Heart left ventricle (tissue), 13 donors: Measurements from ENCODE around the gene SBK2.

Experiments
- POLR2A ChIP-seq, 2 donors: fragments of 450-650 bp; IDR thresholded peaks; one replicate each; pipeline ENCODE4 v1.6.1; 2017; ENCODE audit warnings: antibody characterized with exemption in 2 of 2, mild to moderate bottlenecking in 2 of 2, moderate library complexity in 2 of 2
- TF ChIP-seq, protein P1 (sequence below), 12 donors: fragments of 200-600 bp; sonication (generic) in 4 of 12; IDR thresholded peaks; one replicate each; pipeline versions ENCODE4 v1.5.0 to v1.8.0; 2018 to 2022; ENCODE audit warnings: antibody characterized with exemption in 12 of 12, mild to moderate bottlenecking in 5 of 12
- donor health status: ischemic (EF 13 %, LVEDD 7.1; RV severe dilation, severe dysfunction).
- donor health status: DM: no; HTN: yes; CAD: no.
- donor health status: DM: no; HTN: no; CAD: no.
- donor health status: ischemic (EF 25% LVEDD 6.9; RV normal size, moderate dysfunction).
- donor health status: ischemic (EF 25% LVEDD 5.7; RV mildly dilated, moderate dysfunction).
- donor health status: ischemic (EF 35%, LVEDD 5.7; RV mildly dilated, moderate dysfunction).
- donor health status: nonischemic (EF 11% LVEDD 7.7; RV severe dilation, severe dysfunction).
- donor health status: DM: yes; HTN: yes; CAD: no.
- donor health status: PGD.
- donor health status: ischemic (EF 29% LVEDD 5.4; RV normal size, mild dysfunction).
- donor health status: nonischemic (EF 23%, LVEDD 6.1; RV moderate dilation, normal function).

DNA sequence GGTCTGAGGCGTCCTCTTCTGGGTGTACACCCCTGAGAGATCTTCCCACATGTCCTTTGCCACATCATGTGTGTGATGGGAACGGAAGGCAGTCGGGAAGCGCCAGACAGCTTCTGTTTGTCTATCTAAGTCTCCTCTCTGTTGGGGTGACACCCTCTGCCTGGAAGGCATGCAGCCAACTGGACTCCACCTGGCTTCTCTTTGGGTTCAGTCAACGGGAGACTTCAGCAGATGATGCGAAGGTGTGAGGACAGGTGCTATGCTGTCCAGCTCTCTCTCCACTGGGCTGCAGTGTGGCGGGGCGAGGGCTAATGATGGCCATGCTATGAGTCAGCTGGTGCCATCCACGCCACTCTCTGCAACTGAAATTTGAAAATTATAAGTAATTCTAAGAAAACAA, 22.8 kb upstream of the SBK2 start:
- TF ChIP-seq, protein P1, sequence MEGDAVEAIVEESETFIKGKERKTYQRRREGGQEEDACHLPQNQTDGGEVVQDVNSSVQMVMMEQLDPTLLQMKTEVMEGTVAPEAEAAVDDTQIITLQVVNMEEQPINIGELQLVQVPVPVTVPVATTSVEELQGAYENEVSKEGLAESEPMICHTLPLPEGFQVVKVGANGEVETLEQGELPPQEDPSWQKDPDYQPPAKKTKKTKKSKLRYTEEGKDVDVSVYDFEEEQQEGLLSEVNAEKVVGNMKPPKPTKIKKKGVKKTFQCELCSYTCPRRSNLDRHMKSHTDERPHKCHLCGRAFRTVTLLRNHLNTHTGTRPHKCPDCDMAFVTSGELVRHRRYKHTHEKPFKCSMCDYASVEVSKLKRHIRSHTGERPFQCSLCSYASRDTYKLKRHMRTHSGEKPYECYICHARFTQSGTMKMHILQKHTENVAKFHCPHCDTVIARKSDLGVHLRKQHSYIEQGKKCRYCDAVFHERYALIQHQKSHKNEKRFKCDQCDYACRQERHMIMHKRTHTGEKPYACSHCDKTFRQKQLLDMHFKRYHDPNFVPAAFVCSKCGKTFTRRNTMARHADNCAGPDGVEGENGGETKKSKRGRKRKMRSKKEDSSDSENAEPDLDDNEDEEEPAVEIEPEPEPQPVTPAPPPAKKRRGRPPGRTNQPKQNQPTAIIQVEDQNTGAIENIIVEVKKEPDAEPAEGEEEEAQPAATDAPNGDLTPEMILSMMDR (IDR thresholded peaks at IDR 0.05), result no peak
- TF ChIP-seq POLR2A (IDR thresholded peaks at IDR 0.05), result no peak
